ENCODE data around the gene EIF4E3. TPM values are rescaled to one million over a fixed set of nuclear protein-coding genes. Genes with fewer than 3 reads are reported as not detected.

Gene EIF4E3
- total RNA-seq, 1 experiment from 2014 or later: 4.7 TPM

GRCh38 chr3:71662568-71662967, 62.6 kb downstream of the EIF4E3 start:
- in situ Hi-C loops (cut with HindIII; ENCODE audit: low pct_unique_long_range_greater_than_20kb, low sequenced_read_pairs): no loop called here
- no peak for DNase-seq (ENCODE audit: low read depth)

GRCh38 chr3:71662056-71662455, 63.1 kb downstream of the EIF4E3 start:
- DNase-seq (ENCODE audit: low read depth): no peak
- in situ Hi-C loops (cut with HindIII; ENCODE audit: low pct_unique_long_range_greater_than_20kb, low sequenced_read_pairs): no loop called here

GRCh38 chr3:71659864-71660591, 65.2 kb downstream of the EIF4E3 start:
- no peak for DNase-seq (ENCODE audit: low read depth)
- in situ Hi-C loops (cut with HindIII; ENCODE audit: low pct_unique_long_range_greater_than_20kb, low sequenced_read_pairs): no loop called here

GRCh38 chr3:71657831-71658530, 67.2 kb downstream of the EIF4E3 start:
- DNase-seq (ENCODE audit: low read depth): no peak
- in situ Hi-C loops (cut with HindIII; ENCODE audit: low pct_unique_long_range_greater_than_20kb, low sequenced_read_pairs): no loop called here

- no peak for DNase-seq (ENCODE audit: low read depth)
- in situ Hi-C loops (cut with HindIII; ENCODE audit: low pct_unique_long_range_greater_than_20kb, low sequenced_read_pairs): no loop called here
Measured at GRCh38 chr3:71655061-71655460, 70.1 kb downstream of the EIF4E3 start.

GRCh38 chr3:71653414-71653807, 71.8 kb downstream of the EIF4E3 start:
- DNase-seq (ENCODE audit: low read depth): no peak
- in situ Hi-C loops (cut with HindIII; ENCODE audit: low pct_unique_long_range_greater_than_20kb, low sequenced_read_pairs): no loop called here

GRCh38 chr3:71652781-71653413, 72.3 kb downstream of the EIF4E3 start:
- in situ Hi-C loops (cut with HindIII; ENCODE audit: low pct_unique_long_range_greater_than_20kb, low sequenced_read_pairs): no loop called here
- peak; percentile 23 for DNase-seq (ENCODE audit: low read depth)

- in situ Hi-C loops (cut with HindIII; ENCODE audit: low pct_unique_long_range_greater_than_20kb, low sequenced_read_pairs): no loop called here
- no peak for DNase-seq (ENCODE audit: low read depth)
Measured at GRCh38 chr3:71651625-71652024, 73.6 kb downstream of the EIF4E3 start.

- in situ Hi-C loops (cut with HindIII; ENCODE audit: low pct_unique_long_range_greater_than_20kb, low sequenced_read_pairs): no loop called here
- no peak for DNase-seq (ENCODE audit: low read depth)
Measured at GRCh38 chr3:71650372-71650771, 74.8 kb downstream of the EIF4E3 start.

- in situ Hi-C loops (cut with HindIII; ENCODE audit: low pct_unique_long_range_greater_than_20kb, low sequenced_read_pairs): no loop called here
- no peak for DNase-seq (ENCODE audit: low read depth)
Measured at GRCh38 chr3:71649757-71650156, 75.4 kb downstream of the EIF4E3 start.

- in situ Hi-C loops (cut with HindIII; ENCODE audit: low pct_unique_long_range_greater_than_20kb, low sequenced_read_pairs): no loop called here
Measured at GRCh38 chr3:71647751-71648150, 77.5 kb downstream of the EIF4E3 start.

GRCh38 chr3:71646971-71647370, 78.2 kb downstream of the EIF4E3 start:
- in situ Hi-C loops (cut with HindIII; ENCODE audit: low pct_unique_long_range_greater_than_20kb, low sequenced_read_pairs): no loop called here
- DNase-seq (ENCODE audit: low read depth): no peak

More at GRCh38 chr3:71647751-71648150, 77.5 kb downstream of the EIF4E3 start:
- no peak for DNase-seq (ENCODE audit: low read depth)

GRCh38 chr3:71645140-71645539, 80.1 kb downstream of the EIF4E3 start:
- no peak for DNase-seq (ENCODE audit: low read depth)
- in situ Hi-C loops (cut with HindIII; ENCODE audit: low pct_unique_long_range_greater_than_20kb, low sequenced_read_pairs): no loop called here

GRCh38 chr3:71641674-71642073, 83.5 kb downstream of the EIF4E3 start:
- peak; percentile 27 for DNase-seq (ENCODE audit: low read depth)
- in situ Hi-C loops (cut with HindIII; ENCODE audit: low pct_unique_long_range_greater_than_20kb, low sequenced_read_pairs): no loop called here

GRCh38 chr3:71640331-71640983, 84.7 kb downstream of the EIF4E3 start:
- in situ Hi-C loops (cut with HindIII; ENCODE audit: low pct_unique_long_range_greater_than_20kb, low sequenced_read_pairs): no loop called here
- no peak for DNase-seq (ENCODE audit: low read depth)

GRCh38 chr3:71636482-71636881, 88.7 kb downstream of the EIF4E3 start:
- DNase-seq (ENCODE audit: low read depth): no peak
- in situ Hi-C loops (cut with HindIII; ENCODE audit: low pct_unique_long_range_greater_than_20kb, low sequenced_read_pairs): no loop called here

GRCh38 chr3:71636001-71636400, 89.2 kb downstream of the EIF4E3 start:
- in situ Hi-C loops (cut with HindIII; ENCODE audit: low pct_unique_long_range_greater_than_20kb, low sequenced_read_pairs): no loop called here
- DNase-seq (ENCODE audit: low read depth): no peak

- in situ Hi-C loops (cut with HindIII; ENCODE audit: low pct_unique_long_range_greater_than_20kb, low sequenced_read_pairs): no loop called here
- DNase-seq (ENCODE audit: low read depth): no peak
Measured at GRCh38 chr3:71634671-71635070, 90.5 kb downstream of the EIF4E3 start.

GRCh38 chr3:71629711-71630110, 95.5 kb downstream of the EIF4E3 start:
- no peak for DNase-seq (ENCODE audit: low read depth)
- in situ Hi-C loops (cut with HindIII; ENCODE audit: low pct_unique_long_range_greater_than_20kb, low sequenced_read_pairs): no loop called here
